Activated CD8-positive, alpha-beta memory T cell treated with anti-CD3 and anti-CD28 coated beads for 24 hours (primary cell): ENCODE results near the gene IGSF10.
"Not testable (repeated sequence)": the region's sequence is repeated elsewhere in the genome, so short reads cannot be mapped to it uniquely, and the experiment has no call there.

Experiments used
- DNase-seq: peaks from one replicate; pipeline ENCODE4 v3.0.0-alpha.2; 2020

The IGSF10 gene, protein sequence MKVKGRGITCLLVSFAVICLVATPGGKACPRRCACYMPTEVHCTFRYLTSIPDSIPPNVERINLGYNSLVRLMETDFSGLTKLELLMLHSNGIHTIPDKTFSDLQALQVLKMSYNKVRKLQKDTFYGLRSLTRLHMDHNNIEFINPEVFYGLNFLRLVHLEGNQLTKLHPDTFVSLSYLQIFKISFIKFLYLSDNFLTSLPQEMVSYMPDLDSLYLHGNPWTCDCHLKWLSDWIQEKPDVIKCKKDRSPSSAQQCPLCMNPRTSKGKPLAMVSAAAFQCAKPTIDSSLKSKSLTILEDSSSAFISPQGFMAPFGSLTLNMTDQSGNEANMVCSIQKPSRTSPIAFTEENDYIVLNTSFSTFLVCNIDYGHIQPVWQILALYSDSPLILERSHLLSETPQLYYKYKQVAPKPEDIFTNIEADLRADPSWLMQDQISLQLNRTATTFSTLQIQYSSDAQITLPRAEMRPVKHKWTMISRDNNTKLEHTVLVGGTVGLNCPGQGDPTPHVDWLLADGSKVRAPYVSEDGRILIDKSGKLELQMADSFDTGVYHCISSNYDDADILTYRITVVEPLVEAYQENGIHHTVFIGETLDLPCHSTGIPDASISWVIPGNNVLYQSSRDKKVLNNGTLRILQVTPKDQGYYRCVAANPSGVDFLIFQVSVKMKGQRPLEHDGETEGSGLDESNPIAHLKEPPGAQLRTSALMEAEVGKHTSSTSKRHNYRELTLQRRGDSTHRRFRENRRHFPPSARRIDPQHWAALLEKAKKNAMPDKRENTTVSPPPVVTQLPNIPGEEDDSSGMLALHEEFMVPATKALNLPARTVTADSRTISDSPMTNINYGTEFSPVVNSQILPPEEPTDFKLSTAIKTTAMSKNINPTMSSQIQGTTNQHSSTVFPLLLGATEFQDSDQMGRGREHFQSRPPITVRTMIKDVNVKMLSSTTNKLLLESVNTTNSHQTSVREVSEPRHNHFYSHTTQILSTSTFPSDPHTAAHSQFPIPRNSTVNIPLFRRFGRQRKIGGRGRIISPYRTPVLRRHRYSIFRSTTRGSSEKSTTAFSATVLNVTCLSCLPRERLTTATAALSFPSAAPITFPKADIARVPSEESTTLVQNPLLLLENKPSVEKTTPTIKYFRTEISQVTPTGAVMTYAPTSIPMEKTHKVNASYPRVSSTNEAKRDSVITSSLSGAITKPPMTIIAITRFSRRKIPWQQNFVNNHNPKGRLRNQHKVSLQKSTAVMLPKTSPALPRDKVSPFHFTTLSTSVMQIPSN (N-terminal part only)

DNA sequence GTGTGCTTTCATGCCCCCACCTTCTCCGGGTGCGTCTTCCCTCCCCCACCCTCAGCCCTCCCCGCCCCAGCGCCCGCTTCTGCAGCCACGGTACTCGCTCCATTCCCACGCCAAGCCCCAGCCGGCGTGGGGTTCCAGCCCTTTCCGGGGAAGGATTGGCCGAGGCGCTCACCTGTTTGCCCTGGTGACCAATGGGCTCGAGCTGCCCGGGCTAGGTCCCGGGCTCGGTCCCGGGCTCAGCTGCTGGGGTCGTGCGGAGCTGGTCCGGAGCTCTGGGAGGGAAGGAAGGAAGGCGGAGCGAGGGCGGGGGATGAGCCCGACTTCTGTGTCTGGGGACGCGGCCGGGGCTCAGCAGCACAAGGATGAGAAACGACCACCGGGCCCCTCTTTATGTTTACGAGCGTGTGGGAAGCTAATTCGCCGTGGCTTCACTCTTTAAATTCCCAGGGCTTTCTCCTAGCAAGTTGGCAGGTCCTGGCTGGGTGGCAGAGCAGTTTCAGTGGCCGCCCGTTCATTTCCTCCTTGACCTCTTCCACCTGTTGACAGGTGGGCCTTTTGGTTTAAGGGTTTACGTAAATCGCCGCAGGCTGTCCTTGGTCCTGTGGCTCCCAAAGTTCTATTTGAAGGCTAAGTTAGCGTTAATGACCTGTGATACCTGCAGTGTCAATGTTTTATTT, at the start of gene IGSF10:
TSS of gene IGSF10 (minus strand) at position 288 of the 677 bp plus-strand sequence. CDS start 2,352 bp downstream, outside the sequence.
- DNase-seq = no peak

GRCh38 chr3:151509468-151510135, 48.7 kb upstream of the IGSF10 start:
- not testable (repeated sequence) for DNase-seq

GRCh38 chr3:151504606-151505005, 43.7 kb upstream of the IGSF10 start:
- no peak for DNase-seq

DNA sequence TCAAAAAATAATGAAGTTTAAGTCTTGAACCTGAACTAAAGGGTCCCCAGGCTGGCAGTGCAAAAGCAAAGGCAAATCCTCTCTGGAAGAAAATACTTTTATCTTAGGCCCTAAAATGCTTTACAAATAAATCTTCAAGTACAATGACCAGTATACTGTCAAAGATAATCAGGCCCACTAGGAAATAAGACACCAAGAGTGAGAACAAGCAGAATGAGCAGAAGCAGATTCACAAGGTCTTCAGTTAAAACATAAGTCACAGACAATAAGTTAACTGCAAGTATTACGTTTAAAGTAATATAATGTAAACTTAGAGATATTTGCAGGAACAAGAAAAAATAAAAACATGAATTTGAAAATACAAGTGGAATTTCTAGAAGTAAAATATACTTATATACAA, 42.2 kb upstream of the IGSF10 start:
- DNase-seq = no peak

DNA sequence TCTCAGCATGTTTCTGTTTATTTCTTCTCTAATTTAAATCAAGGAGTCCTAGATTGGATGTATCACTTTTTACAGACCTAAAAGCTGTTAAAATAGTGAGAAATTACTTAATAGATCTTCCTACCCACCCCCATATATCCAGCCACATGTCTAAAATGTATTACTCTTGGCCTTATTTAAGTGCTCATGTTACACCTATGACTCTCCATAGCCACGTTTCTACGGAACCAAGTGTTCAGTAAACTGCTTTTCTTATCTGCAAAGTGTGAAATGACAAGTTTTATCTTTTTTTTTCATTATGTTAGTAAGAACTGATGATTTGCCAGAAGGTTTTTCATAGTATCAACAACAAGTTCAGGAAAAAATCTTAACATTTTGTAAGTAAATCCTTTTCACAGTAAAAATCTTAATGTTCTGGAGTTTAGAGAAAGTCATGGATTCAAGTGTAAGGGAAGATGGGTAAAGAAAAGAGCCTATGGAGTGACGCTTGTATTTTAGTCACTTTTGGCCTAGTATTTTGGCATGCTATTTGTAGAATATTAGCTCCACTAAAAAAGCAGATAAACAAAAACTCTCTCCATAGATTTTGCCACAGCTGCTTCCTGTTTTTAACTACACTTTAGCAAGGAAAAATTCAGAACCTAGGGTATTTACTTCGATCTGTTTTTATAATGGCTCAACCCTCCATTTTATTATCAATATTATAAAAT, 41.2 kb upstream of the IGSF10 start:
- DNase-seq = no peak

DNA sequence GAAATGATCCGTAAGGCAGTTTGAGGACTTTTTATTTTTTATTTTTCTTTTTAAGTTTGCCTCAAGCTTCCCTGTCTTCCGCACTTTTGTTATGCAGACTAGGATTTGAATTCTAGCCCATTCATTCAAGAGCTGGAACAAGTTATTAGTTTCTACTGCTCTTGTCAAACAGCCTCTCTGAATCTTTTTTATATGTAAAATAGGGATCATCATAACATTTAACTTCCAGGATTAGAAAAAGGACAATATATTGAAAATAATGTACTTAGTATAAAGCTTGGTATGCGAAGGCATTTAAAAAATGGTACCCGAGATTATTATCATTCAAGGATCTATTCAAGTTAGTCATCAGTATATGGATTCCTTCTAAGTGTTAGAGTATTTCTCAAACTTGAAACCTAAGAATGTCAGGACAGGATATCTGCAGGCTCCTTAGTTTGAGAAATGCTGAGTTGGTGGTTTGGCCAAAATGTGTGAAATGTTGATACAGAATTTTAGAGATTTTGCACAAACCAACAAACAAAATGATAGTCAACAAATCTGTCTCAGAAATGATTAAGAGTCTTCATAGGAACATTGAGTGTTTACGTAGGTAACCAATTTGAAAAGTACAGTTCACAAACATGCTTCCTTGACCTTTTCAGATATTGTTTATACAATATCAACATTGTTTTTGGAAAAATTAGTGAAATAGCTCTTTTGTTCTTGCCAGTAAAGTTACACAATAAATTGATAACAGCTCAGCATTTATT, 40.5 kb upstream of the IGSF10 start:
- DNase-seq = no peak

GRCh38 chr3:151499168-151499567, 38.3 kb upstream of the IGSF10 start:
- no peak for DNase-seq

DNA sequence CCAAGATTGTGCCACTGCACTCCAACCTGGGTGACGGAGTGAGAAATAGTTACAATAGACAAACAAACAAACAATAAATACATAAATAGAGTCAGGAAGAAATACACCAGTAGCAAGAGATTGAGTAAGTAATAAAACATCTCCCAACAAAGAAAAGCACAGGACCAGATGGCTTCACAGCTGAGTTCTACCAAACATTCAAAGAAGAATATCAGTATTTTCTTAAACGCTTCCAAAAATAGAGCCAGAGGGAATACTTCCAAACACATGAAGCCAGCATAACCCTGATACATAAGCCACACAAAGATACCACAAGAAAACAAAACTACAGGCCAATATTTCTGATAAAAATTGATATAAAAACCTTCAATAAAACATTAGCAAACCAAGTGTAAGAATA, 30.7 kb upstream of the IGSF10 start:
- DNase-seq = no peak

DNA sequence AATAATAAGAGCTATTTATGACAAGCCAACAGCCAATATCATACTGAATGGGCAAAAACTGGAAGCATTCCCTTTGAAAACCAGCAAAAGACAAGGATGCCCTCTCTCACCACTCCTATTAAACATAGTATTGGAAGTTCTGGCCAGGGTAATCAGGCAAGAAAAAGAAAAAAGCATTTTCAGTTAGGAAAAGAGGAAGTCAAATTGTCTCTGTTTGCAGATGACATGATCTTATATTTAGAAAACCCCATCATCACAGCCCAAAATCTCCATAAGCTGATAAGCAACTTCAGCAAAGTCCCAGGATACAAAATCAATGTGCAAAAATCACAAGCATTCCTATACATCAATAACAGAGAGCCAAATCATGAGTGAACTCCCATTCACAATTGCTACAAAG, 27.0 kb upstream of the IGSF10 start:
- not testable (repeated sequence) for DNase-seq

- no peak for DNase-seq
These were observed 23.2 kb upstream of the IGSF10 start for GRCh38 chr3:151483961-151484520.

DNA sequence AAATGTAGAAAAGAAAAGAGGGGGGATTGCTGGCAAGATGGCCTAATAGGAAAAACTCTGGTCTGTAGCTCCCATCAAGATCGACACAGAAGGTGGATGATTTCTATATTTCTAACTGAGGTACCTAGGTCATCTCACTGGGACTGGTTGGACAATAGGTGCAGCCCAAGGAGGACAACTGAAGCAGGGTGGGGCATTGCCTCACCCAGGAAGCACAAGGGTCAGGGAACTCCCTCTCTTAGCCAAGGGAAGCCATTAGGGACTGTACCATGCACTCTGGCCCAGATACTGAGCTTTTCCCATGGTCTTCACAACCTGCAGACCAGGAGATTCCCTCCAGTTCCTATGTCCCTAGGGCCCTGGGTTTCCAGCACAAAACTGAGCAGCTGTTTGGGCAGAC, 22.6 kb upstream of the IGSF10 start:
- no peak for DNase-seq

DNA sequence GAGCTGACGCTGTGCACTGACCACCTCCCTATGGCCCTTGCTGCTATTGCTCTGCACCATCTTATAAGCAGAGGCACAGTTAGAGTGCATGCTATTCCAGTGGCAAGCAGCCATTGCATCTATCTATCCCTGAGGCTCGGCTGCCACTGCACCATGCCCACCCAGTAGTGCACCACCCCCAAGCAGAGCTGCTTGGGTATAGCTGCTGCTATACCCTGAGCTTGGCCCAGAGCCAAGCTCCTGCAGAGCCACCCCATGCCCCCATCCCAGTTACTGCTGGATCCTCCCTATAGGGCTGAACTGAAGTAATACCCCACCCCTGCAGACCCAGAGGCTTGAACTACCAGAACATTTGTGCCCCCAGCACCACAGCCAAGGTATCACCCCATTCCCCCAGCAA, 19.6 kb upstream of the IGSF10 start:
- DNase-seq = no peak

DNA sequence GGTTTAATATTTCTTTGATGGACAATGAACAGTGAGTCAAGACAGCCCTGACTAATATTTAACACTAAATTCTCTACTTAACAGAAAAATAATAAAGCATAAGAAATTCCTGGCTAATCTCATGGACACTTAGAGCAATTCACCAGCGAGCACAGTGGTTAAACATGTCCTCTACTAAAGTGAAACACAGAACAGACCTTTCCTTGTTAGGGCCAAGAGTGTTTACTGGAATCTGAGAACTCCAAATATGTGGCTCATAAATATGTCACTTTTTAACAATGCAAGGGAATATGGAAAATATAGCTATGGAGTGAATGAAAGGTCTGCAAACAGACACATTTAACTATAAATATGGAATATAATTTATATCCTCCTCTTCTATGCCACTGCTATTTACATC, 18.6 kb upstream of the IGSF10 start:
- DNase-seq = no peak

DNA sequence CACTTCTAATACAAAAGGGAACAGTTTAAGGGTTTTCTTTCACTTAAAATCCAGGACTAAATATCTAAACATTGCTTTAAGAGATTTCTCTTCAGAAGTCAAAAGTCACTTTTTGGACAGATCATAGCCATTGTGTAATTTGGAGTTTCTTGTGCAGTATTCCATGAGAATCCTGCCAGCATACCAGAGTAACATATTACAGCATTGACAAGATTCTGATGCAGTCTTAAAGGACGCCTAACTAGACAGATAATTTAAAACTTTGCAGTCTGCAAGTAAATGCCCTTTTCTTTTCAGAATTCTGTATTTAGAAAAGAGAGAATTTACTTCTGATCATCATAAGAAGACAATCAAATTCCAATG, 17.5 kb upstream of the IGSF10 start:
- DNase-seq = no peak

- no peak for DNase-seq
These were observed 16.9 kb upstream of the IGSF10 start for GRCh38 chr3:151477591-151478334.

DNA sequence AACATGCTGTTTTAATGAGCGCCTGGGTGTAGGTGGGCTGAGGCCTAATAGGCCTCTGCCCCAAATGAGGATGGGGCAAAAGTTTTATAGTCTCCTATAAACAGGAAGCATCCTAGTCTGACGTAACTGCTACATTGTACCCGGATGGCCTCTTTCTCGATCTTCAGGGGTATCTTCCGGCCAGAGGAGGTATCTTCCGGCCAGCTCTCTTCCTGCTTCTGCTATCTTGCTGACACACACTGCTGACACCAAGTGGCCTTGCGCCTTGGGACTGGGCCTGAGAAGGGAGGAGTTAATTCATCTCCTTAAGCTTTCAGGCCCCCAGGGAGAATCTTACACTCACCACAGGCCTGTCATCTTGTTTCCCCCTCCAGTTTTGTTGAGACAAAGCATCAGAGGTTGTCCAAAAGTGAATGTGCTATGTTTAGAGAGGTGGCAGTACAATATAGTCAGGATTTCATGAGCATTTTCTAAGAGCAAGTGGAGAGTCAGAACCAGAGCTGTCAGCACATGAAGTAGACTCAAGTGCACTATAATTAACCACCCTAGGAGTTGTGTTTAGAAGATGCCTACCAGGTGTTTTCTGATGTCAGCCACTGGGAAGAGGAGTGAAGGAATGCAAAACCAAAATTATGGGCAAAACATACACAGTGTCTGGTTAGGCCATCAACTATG, 15.6 kb upstream of the IGSF10 start:
- no peak for DNase-seq

GRCh38 chr3:151468284-151468917, 7.5 kb upstream of the IGSF10 start:
- no peak for DNase-seq

- DNase-seq = no peak
These were observed 6.2 kb upstream of the IGSF10 start for GRCh38 chr3:151467069-151467468.
